CD8-positive, alpha-beta memory T cell (primary cell): Measurements from ENCODE around the gene PTPRT. TPM values are rescaled to one million over a fixed set of nuclear protein-coding genes. Genes with fewer than 3 reads are reported as not detected.

Experiments
- CTCF ChIA-PET: fragments of 350-600 bp; sonication (Branson Sonifier 250); formaldehyde crosslinking; loops from one replicate; lab custom pipeline; 2021; ENCODE audit warnings: antibody characterized with exemption; lab: Charles Lee
- POLR2A ChIA-PET: fragments of 350-600 bp; sonication (Branson Sonifier 250); formaldehyde crosslinking; loops from one replicate; lab custom pipeline; 2021; ENCODE audit warnings: antibody characterized with exemption; lab: Charles Lee
- DNase-seq, 5 donors: peaks; one replicate each; pipeline versions ENCODE4 v3.0.0 to v3.0.0-alpha.2; 2020 to 2022; ENCODE audit warnings: mixed read lengths in 1 of 5
- H3K27ac ChIP-seq: one replicate; pipeline ENCODE4 v1.7.0; 2013; ENCODE audit warnings: low read depth, mild to moderate bottlenecking, low read length, moderate library complexity
- H3K27me3 ChIP-seq: 2 replicates; pipeline ENCODE4 v1.7.0; 2013; ENCODE audit warnings: low read length, mild to moderate bottlenecking; ENCODE audit not compliant: insufficient read depth, poor library complexity, severe bottlenecking
- H3K36me3 ChIP-seq: 2 replicates; pipeline ENCODE4 v1.7.0; 2013; ENCODE audit warnings: mild to moderate bottlenecking, low read length, moderate library complexity; ENCODE audit not compliant: insufficient read depth
- H3K4me1 ChIP-seq: 2 replicates; pipeline ENCODE4 v1.7.0; 2013; ENCODE audit warnings: mild to moderate bottlenecking, low read length, moderate library complexity; ENCODE audit not compliant: insufficient read depth
- H3K4me3 ChIP-seq: 2 replicates; pipeline ENCODE4 v1.7.0; 2013; ENCODE audit warnings: mild to moderate bottlenecking, low read length
- H3K9me3 ChIP-seq: 2 replicates; pipeline ENCODE4 v1.7.0; 2013; ENCODE audit warnings: mild to moderate bottlenecking, low read length
- H3K27ac Mint-ChIP-seq, 8 donors: one replicate each; pipeline ENCODE4 v1.8.0; 2020 to 2021; ENCODE audit warnings: mixed read lengths in 8 of 8, mild to moderate bottlenecking in 6 of 8, inconsistent platforms in 3 of 8, moderate library complexity in 3 of 8
- H3K27me3 Mint-ChIP-seq, 2 donors: one replicate each; pipeline ENCODE4 v1.8.0; 2020 to 2021; ENCODE audit warnings: mixed read lengths in 2 of 2, mild to moderate bottlenecking in 1 of 2, moderate library complexity in 1 of 2
- H3K36me3 Mint-ChIP-seq, 3 donors: one replicate each; pipeline ENCODE4 v1.8.0; 2020 to 2021; ENCODE audit warnings: mixed read lengths in 3 of 3, inconsistent platforms in 1 of 3, mild to moderate bottlenecking in 1 of 3
- H3K4me1 Mint-ChIP-seq, 3 donors: one replicate each; pipeline ENCODE4 v1.8.0; 2020 to 2021; ENCODE audit warnings: mixed read lengths in 3 of 3, inconsistent platforms in 1 of 3, mild to moderate bottlenecking in 1 of 3
- H3K4me3 Mint-ChIP-seq, 7 donors: one replicate each; pipeline ENCODE4 v1.8.0; 2020 to 2021; ENCODE audit warnings: mixed read lengths in 7 of 7, mild to moderate bottlenecking in 6 of 7, moderate library complexity in 4 of 7, inconsistent platforms in 2 of 7
- H3K9me3 Mint-ChIP-seq, 5 donors: one replicate each; pipeline ENCODE4 v1.8.0; 2020 to 2022; ENCODE audit warnings: mixed read lengths in 5 of 5, mild to moderate bottlenecking in 3 of 5, moderate library complexity in 2 of 5, inconsistent platforms in 1 of 5
- polyA plus RNA-seq: library from polyadenylated mRNA; unstranded; fragments of 300-500 nt; fragmentation: Illumina TruSeq; gene quantifications from one replicate; pipeline ENCODE4 v1.2.3, GENCODE V29; 2021
- total RNA-seq, 2 experiments: library from RNA; stranded (reverse); gene quantifications; one replicate each; pipeline ENCODE4 v1.2.3, GENCODE V29; 2021

The PTPRT gene
- total and polyA plus RNA-seq, 3 experiments from 2014 or later = not detected

GRCh38 chr20:42085366-42085765, 1104.3 kb downstream of the PTPRT start:
- Histone ChIP-seq H3K36me3 (no peaks in the 10 kb centered on the region), H3K27ac (no peak overlapping the region), H3K27me3 (no peaks in the 10 kb centered on the region), H3K4me1 (no peaks in the 10 kb centered on the region), H3K9me3 (no peaks in the 10 kb centered on the region), H3K4me3 (no peak overlapping the region)
- no peak for DNase-seq
- ChIA-PET POLR2A (no interaction called here), CTCF (no interaction called here)
- Mint-ChIP-seq H3K4me3 (no peak overlapping the region), H3K4me1 (no peaks in the 10 kb centered on the region), H3K27ac (no peak overlapping the region), H3K9me3 (peaks cover 0 to 9% (median 5%) of the 10 kb centered on the region in 5 donors), H3K27me3 (no peaks in the 10 kb centered on the region), H3K36me3 (no peaks in the 10 kb centered on the region)

DNA sequence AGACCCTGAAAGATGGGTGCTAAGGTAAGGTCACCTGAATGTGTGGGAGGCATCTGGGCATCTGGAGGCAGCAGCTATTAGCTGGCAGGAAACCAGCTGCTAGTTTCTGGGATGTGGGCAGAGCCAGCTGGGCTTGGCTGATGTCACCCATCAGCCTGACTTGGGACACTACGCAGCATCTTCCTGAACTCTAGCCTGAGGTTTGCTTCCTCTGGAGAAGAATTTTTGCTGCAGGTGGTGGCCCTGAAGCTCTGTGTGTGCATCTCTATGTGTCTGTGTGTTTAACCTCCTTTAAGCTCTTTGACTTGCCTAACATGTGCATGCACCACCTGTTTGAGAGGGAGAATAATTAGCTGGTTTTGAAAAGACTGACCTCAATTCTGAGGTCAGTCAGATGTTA, 1106.4 kb downstream of the PTPRT start:
- Mint-ChIP-seq H3K9me3 (peaks cover 0 to 9% (median 5%) of the 10 kb centered on the region in 5 donors), H3K4me1 (no peaks in the 10 kb centered on the region), H3K4me3 (peak overlapping the region in 1 of 7 donors; percentile 54), H3K27ac (no peak overlapping the region), H3K36me3 (no peaks in the 10 kb centered on the region), H3K27me3 (no peaks in the 10 kb centered on the region)
- ChIA-PET POLR2A (no interaction called here), CTCF (no interaction called here)
- Histone ChIP-seq H3K4me1 (no peaks in the 10 kb centered on the region), H3K36me3 (no peaks in the 10 kb centered on the region), H3K27ac (no peak overlapping the region), H3K27me3 (no peaks in the 10 kb centered on the region), H3K4me3 (no peak overlapping the region), H3K9me3 (no peaks in the 10 kb centered on the region)
- no peak for DNase-seq

GRCh38 chr20:42082611-42083010, 1107.1 kb downstream of the PTPRT start:
- DNase-seq = no peak
- Histone ChIP-seq H3K4me1 (no peaks in the 10 kb centered on the region), H3K4me3 (no peak overlapping the region), H3K27ac (no peak overlapping the region), H3K9me3 (no peaks in the 10 kb centered on the region), H3K36me3 (no peaks in the 10 kb centered on the region), H3K27me3 (no peaks in the 10 kb centered on the region)
- POLR2A ChIA-PET = no interaction called here
- no peaks in the 10 kb centered on the region for H3K36me3 Mint-ChIP-seq
- no peak overlapping the region for H3K4me3 Mint-ChIP-seq
- peaks cover 0 to under 1% of the 10 kb centered on the region in 2 donors for H3K27me3 Mint-ChIP-seq
- CTCF ChIA-PET = no interaction called here
- no peak overlapping the region for H3K27ac Mint-ChIP-seq
- no peaks in the 10 kb centered on the region for H3K4me1 Mint-ChIP-seq
- peaks cover 0 to 9% (median 5%) of the 10 kb centered on the region in 5 donors for H3K9me3 Mint-ChIP-seq

GRCh38 chr20:42080956-42081355, 1108.8 kb downstream of the PTPRT start:
- Histone ChIP-seq H3K4me3 (no peak overlapping the region), H3K9me3 (no peaks in the 10 kb centered on the region), H3K27ac (no peak overlapping the region), H3K4me1 (no peaks in the 10 kb centered on the region), H3K27me3 (no peaks in the 10 kb centered on the region), H3K36me3 (no peaks in the 10 kb centered on the region)
- CTCF ChIA-PET = no interaction called here
- Mint-ChIP-seq H3K27me3 (peaks cover 0 to 3% of the 10 kb centered on the region in 2 donors), H3K4me3 (no peak overlapping the region), H3K27ac (no peak overlapping the region), H3K36me3 (no peaks in the 10 kb centered on the region), H3K4me1 (no peaks in the 10 kb centered on the region), H3K9me3 (peaks cover 0 to 6% (median 3%) of the 10 kb centered on the region in 5 donors)
- POLR2A ChIA-PET = no interaction called here
- DNase-seq = no peak

- POLR2A ChIA-PET = no interaction called here
- no peak overlapping the region for H3K27ac Mint-ChIP-seq
- no peak overlapping the region for H3K4me3 ChIP-seq
- H3K4me1 ChIP-seq = no peaks in the 10 kb centered on the region
- CTCF ChIA-PET = no interaction called here
- no peaks in the 10 kb centered on the region for H3K27me3 ChIP-seq
- peaks cover 0 to 4% of the 10 kb centered on the region in 2 donors for H3K27me3 Mint-ChIP-seq
- no peaks in the 10 kb centered on the region for H3K4me1 Mint-ChIP-seq
- H3K4me3 Mint-ChIP-seq = no peak overlapping the region
- H3K27ac ChIP-seq = no peak overlapping the region
- no peaks in the 10 kb centered on the region for H3K36me3 ChIP-seq
- H3K9me3 Mint-ChIP-seq = peaks cover 0 to 6% (median 0%) of the 10 kb centered on the region in 5 donors
- no peaks in the 10 kb centered on the region for H3K36me3 Mint-ChIP-seq
- DNase-seq = no peak
- H3K9me3 ChIP-seq = no peaks in the 10 kb centered on the region
These were observed 1114.8 kb downstream of the PTPRT start for GRCh38 chr20:42074944-42075343.

DNA sequence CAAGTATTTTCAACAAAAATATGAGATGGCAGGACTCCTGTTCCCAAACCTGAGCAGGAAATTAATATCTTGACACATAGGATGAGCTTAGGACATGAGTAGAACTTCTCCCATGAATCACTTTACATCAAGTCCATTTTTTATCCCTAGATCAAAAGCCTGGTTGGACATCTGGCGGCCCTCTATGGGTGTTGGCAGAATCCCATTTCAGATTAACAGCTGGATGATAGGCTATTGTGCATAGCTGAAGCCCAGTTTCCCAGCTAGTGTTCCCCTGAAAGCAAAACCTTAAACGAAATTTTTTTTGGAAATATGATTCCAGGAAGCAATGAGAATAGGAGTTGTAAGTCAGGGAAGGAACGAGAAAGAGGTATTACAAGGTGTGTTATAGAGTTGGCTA, 1122.1 kb downstream of the PTPRT start:
- Mint-ChIP-seq H3K4me1 (no peaks in the 10 kb centered on the region), H3K27ac (no peak overlapping the region), H3K36me3 (no peaks in the 10 kb centered on the region), H3K9me3 (peaks cover 0 to 7% (median 0%) of the 10 kb centered on the region in 5 donors), H3K27me3 (no peaks in the 10 kb centered on the region), H3K4me3 (no peak overlapping the region)
- CTCF ChIA-PET = no interaction called here
- H3K9me3 ChIP-seq = no peaks in the 10 kb centered on the region
- no peak for DNase-seq
- no peaks in the 10 kb centered on the region for H3K36me3 ChIP-seq
- H3K27ac ChIP-seq = no peak overlapping the region
- POLR2A ChIA-PET = no interaction called here
- H3K4me1 ChIP-seq = no peaks in the 10 kb centered on the region
- no peak overlapping the region for H3K4me3 ChIP-seq
- H3K27me3 ChIP-seq = no peaks in the 10 kb centered on the region

DNA sequence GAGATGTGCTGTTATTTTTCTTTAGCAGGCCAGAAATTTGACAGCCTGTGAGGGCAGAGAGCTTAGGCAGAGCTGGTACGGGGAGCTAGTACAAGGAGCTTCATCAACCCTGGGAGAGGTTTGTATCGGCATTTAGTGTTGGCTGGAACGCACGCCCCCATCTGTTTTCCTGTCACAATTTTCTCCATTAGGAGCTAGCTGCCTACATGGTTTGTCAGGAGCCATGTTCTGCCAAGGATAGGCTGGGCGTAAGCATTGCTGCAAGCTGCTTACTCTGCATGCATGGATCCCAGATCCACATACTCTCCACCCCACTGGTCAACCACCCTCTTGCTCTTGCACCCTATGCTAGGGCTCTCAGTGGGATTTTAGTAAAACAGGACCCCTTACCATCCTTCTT, 1122.5 kb downstream of the PTPRT start:
- Histone ChIP-seq H3K36me3 (no peaks in the 10 kb centered on the region), H3K4me3 (no peak overlapping the region), H3K27me3 (no peaks in the 10 kb centered on the region), H3K27ac (no peak overlapping the region), H3K9me3 (no peaks in the 10 kb centered on the region), H3K4me1 (no peaks in the 10 kb centered on the region)
- POLR2A ChIA-PET = no interaction called here
- CTCF ChIA-PET = no interaction called here
- Mint-ChIP-seq H3K9me3 (peaks cover 0 to 4% (median 0%) of the 10 kb centered on the region in 5 donors), H3K27me3 (no peaks in the 10 kb centered on the region), H3K36me3 (no peaks in the 10 kb centered on the region), H3K4me1 (no peaks in the 10 kb centered on the region), H3K27ac (no peak overlapping the region), H3K4me3 (no peak overlapping the region)
- no peak for DNase-seq

DNA sequence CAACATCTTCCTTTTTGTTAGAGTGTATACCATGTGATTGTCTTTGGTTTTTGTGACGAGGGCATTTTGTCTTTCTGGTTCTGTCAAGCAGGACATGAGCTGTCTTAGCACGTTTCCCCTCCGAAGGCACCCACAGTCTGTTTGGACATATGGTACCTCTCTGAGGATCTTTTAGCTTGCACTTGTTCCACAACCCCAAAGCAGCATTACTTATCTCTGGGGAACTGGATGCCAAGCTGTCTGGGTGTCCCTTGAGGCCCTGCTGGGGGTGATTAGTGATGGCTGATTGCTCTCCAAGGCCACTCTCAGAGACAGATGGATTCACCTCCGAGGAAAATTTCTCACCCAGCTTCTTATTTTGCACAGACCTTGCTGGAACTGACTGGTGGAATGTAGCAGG, 1126.6 kb downstream of the PTPRT start:
- Mint-ChIP-seq H3K9me3 (peaks cover 0 to 4% (median 2%) of the 10 kb centered on the region in 5 donors), H3K4me1 (no peaks in the 10 kb centered on the region), H3K27me3 (no peaks in the 10 kb centered on the region), H3K27ac (no peak overlapping the region), H3K4me3 (no peak overlapping the region), H3K36me3 (no peaks in the 10 kb centered on the region)
- H3K36me3 ChIP-seq = no peaks in the 10 kb centered on the region
- no peak overlapping the region for H3K27ac ChIP-seq
- H3K4me3 ChIP-seq = no peak overlapping the region
- no peak for DNase-seq
- POLR2A ChIA-PET = no interaction called here
- H3K9me3 ChIP-seq = no peaks in the 10 kb centered on the region
- no peaks in the 10 kb centered on the region for H3K27me3 ChIP-seq
- CTCF ChIA-PET = no interaction called here
- no peaks in the 10 kb centered on the region for H3K4me1 ChIP-seq

DNA sequence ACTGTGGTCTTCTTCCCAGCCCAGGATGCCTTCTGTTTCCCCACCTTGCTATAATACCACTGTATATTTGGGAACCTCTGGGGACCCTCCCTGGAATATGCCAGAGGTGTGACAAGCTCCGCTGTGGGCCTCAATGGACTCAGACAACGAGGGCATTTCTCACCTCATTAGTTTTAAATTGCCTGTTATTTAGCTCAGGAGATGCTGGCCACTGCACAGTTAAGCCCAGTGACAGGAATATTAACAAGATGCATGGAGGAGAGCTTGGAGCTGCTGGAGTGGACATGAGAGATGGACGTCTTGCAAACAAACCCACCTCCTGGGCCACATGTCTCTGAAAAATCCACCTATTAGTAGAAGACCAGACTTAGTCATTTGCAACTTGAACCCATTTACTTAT, 1136.4 kb downstream of the PTPRT start:
- no peak for DNase-seq
- H3K36me3 Mint-ChIP-seq = no peaks in the 10 kb centered on the region
- no peaks in the 10 kb centered on the region for H3K9me3 ChIP-seq
- H3K4me3 ChIP-seq = no peak overlapping the region
- ChIA-PET POLR2A (no interaction called here), CTCF (no interaction called here)
- H3K27ac ChIP-seq = no peak overlapping the region
- H3K4me3 Mint-ChIP-seq = no peak overlapping the region
- no peaks in the 10 kb centered on the region for H3K4me1 ChIP-seq
- peaks cover 0 to 2% of the 10 kb centered on the region in 2 donors for H3K27me3 Mint-ChIP-seq
- H3K36me3 ChIP-seq = no peaks in the 10 kb centered on the region
- no peaks in the 10 kb centered on the region for H3K4me1 Mint-ChIP-seq
- H3K9me3 Mint-ChIP-seq = peaks cover 0 to 8% (median 0%) of the 10 kb centered on the region in 5 donors
- H3K27me3 ChIP-seq = no peaks in the 10 kb centered on the region
- H3K27ac Mint-ChIP-seq = no peak overlapping the region
